Retina (tissue), 1 donor: ENCODE measurements around the gene TEX36.
"Not testable (repeated sequence)": the region's sequence is repeated elsewhere in the genome, so short reads cannot be mapped to it uniquely, and the experiment has no call there.

Experiments
- DNase-seq: peaks from one replicate; pipeline ENCODE4 v3.0.0-alpha.2; 2016

TEX36 gene

GRCh38 chr10:125691160-125691981 is 8.4 kb upstream of the TEX36 start:
- peak; percentile 46 for DNase-seq

- no peak for DNase-seq
These were observed 7.1 kb upstream of the TEX36 start for GRCh38 chr10:125689955-125690569.

- no peak for DNase-seq
These were observed 4.7 kb upstream of the TEX36 start for GRCh38 chr10:125687507-125688185.

- DNase-seq: no peak
These were observed 1.6 kb upstream of the TEX36 start for GRCh38 chr10:125684581-125684980.

- no peak for DNase-seq
These were observed 858 bp upstream of the TEX36 start for GRCh38 chr10:125683821-125684220.

- DNase-seq: no peak
These were observed 3.5 kb downstream of the TEX36 start for GRCh38 chr10:125679436-125679835.

- DNase-seq: no peak
These were observed 10.1 kb downstream of the TEX36 start for GRCh38 chr10:125672884-125673283.

GRCh38 chr10:125662584-125662983 is 20.4 kb downstream of the TEX36 start:
- DNase-seq: no peak

- no peak for DNase-seq
These were observed 20.9 kb downstream of the TEX36 start for GRCh38 chr10:125661941-125662515.

GRCh38 chr10:125661431-125661940 is 21.5 kb downstream of the TEX36 start:
- no peak for DNase-seq

- DNase-seq: no peak
These were observed 23.9 kb downstream of the TEX36 start for GRCh38 chr10:125659071-125659470.

GRCh38 chr10:125656523-125656922 is 26.4 kb downstream of the TEX36 start:
- no peak for DNase-seq

- DNase-seq: not testable (repeated sequence)
These were observed 29.9 kb downstream of the TEX36 start for GRCh38 chr10:125653113-125653512.

- DNase-seq: no peak
These were observed 36.7 kb downstream of the TEX36 start for GRCh38 chr10:125646311-125646710.

GRCh38 chr10:125641398-125641797 is 41.6 kb downstream of the TEX36 start:
- DNase-seq: no peak

- DNase-seq: no peak
These were observed 42.3 kb downstream of the TEX36 start for GRCh38 chr10:125640653-125641052.

- no peak for DNase-seq
These were observed 43.1 kb downstream of the TEX36 start for GRCh38 chr10:125639846-125640245.

- DNase-seq: no peak
These were observed 44.4 kb downstream of the TEX36 start for GRCh38 chr10:125638555-125638954.

- DNase-seq: no peak
These were observed 45.5 kb downstream of the TEX36 start for GRCh38 chr10:125637496-125637895.

- no peak for DNase-seq
These were observed 48.4 kb downstream of the TEX36 start for GRCh38 chr10:125634606-125635005.

GRCh38 chr10:125633517-125633999 is 49.4 kb downstream of the TEX36 start:
- DNase-seq: no peak

- no peak for DNase-seq
These were observed 51.2 kb downstream of the TEX36 start for GRCh38 chr10:125631806-125632205.

GRCh38 chr10:125629758-125630376 is 53.1 kb downstream of the TEX36 start:
- peak; percentile 28 for DNase-seq
